MM.1S (cell line): ENCODE data around the gene ZNF701.

Experiments used
- CTCF ChIP-seq: fragments of 300-600 bp; sonication (generic); IDR thresholded peaks from 2 replicates; pipeline ENCODE4 v1.5.1; 2016; ENCODE audit warnings: antibody characterized with exemption, low read length, mixed read lengths
- EZH2 ChIP-seq: fragments of 300-600 bp; sonication (generic); optimal IDR thresholded peaks from 2 replicates; pipeline ENCODE3; 2017; ENCODE audit warnings: low read depth, mild to moderate bottlenecking, antibody characterized with exemption, low read length, mixed read lengths
- EZH2phosphoT487 ChIP-seq: fragments of 300-600 bp; sonication (generic); IDR thresholded peaks from 2 replicates; pipeline ENCODE4 v1.6.1; 2018; ENCODE audit warnings: antibody characterized with exemption, low read length

DNA sequence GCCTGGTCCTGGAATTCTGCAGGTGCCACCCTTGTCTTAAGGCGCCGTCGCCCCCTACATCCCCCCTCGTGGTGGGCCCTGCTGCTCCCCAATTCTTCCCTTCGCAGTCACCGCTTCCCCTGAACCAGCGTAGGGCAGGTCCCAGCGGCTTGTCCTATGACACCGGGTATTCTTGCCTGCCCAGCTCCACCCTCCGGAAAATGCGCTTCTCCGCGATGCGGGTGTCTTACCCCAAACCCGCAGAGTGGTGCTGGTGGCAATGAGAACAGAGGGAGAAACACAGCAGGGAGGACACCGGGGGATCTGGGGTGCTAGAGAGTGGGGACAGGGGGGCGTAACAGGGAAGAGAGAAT, 33.7 kb upstream of the ZNF701 start:
- TF ChIP-seq CTCF: no peak
- TF ChIP-seq EZH2: no peak
- no peak for TF ChIP-seq EZH2phosphoT487
